ENCODE measurements around the gene KDM4D. TPM values are rescaled to one million over a fixed set of nuclear protein-coding genes. Genes with fewer than 3 reads are reported as not detected.

The KDM4D gene
- total and polyA plus RNA-seq, 2 of the 8 experiments (the other 6 are each of a cell fraction or from before 2014, with no cell fraction given) = 1.5 to 4.5 TPM

DNA sequence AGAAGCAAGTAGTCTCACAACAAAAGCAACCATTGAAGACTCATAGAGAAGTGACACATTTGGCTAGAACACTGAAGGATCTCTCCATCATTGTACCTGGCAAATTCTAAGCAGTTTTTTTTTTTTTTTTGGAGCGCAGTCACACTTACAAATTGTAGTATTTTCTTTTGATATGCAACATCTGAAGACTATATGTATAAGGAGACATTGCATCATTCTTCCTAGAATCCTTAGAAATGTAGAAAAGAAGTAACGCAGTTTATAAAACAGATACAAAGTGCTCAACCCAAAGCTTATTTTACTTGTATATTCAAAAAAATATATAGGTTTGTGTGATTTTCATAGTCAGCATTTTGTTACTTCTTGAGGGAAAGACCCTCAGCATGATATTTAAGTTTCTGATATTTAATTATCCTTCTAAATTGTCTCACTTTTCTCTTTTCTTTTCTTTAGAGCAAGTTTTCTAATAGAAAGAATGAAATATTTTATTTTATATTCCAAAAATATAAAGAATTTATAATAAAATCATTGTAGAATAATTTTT, 20.0 kb downstream of the KDM4D start:
- Histone ChIP-seq H4K20me1 (replicated peaks in 1 of 2; ENCODE audit: control insufficient read depth in 1 of 2, insufficient read depth in 2 of 2, low read length in 2 of 2) (no peaks in the 10 kb centered on the region), H3K4me2 (ENCODE audit: insufficient read depth in 1 of 2, low read depth in 2 of 2, low read length in 2 of 2) (no peak overlapping the region), H2AFZ (ENCODE audit: low read length) (no peak overlapping the region), H3K4ac (replicated peaks; ENCODE audit: insufficient read length, low read depth, low read length) (no peak overlapping the region), H3K27me3 (replicated peaks in 1 of 4; ENCODE audit: control insufficient read depth in 3 of 4, extremely low read depth in 1 of 4, insufficient read depth in 3 of 4, low read length in 3 of 4) (no peaks in the 10 kb centered on the region; a peak in 1 of 7 replicates), H2BK12ac (ENCODE audit: low read depth, low read length) (no peak overlapping the region), H3K4me3 (ENCODE audit: extremely low read depth in 1 of 4, insufficient read depth in 2 of 4, low read depth in 3 of 4, low read length in 4 of 4) (no peak overlapping the region), H3K23me2 (ENCODE audit: low read depth, low read length) (no peaks in the 10 kb centered on the region), H4K91ac (replicated peaks; ENCODE audit: insufficient read length, low read length) (no peak overlapping the region), H3K4me1 (replicated peaks in 1 of 4; ENCODE audit: control insufficient read depth in 3 of 4, insufficient read depth in 4 of 4, low read length in 3 of 4) (no peaks in the 10 kb centered on the region), H3K9me3 (ENCODE audit: insufficient read depth in 2 of 2, low read depth in 1 of 2, low read length in 1 of 2) (no peaks in the 10 kb centered on the region), H2AK5ac (ENCODE audit: low read depth, low read length) (no peak overlapping the region), H3K79me1 (ENCODE audit: low read depth, low read length) (no peaks in the 10 kb centered on the region), H4K8ac (ENCODE audit: extremely low read depth, insufficient read depth, low read length) (no peak overlapping the region), H3K18ac (ENCODE audit: extremely low read depth, low read length) (no peak overlapping the region), H2BK20ac (ENCODE audit: low read length) (no peak overlapping the region), H3K23ac (ENCODE audit: insufficient read length) (no peak overlapping the region), H3K9ac (replicated peaks in 1 of 4; ENCODE audit: extremely low read depth in 1 of 4, low read depth in 3 of 4, low read length in 3 of 4) (no peak overlapping the region), H3K79me2 (ENCODE audit: control insufficient read depth in 1 of 2, insufficient read depth in 2 of 2, low read length in 2 of 2) (no peaks in the 10 kb centered on the region), H3K56ac (replicated peaks; ENCODE audit: insufficient read length, low read depth, low read length) (no peak overlapping the region), H2BK120ac (replicated peaks; ENCODE audit: low read depth, low read length) (no peak overlapping the region), H3K14ac (ENCODE audit: insufficient read length) (no peak overlapping the region), H3K27ac (ENCODE audit: low read depth, low read length) (no peak overlapping the region), H3K36me3 (ENCODE audit: control insufficient read depth in 2 of 4, insufficient read depth in 4 of 4, low read length in 3 of 4) (no peaks in the 10 kb centered on the region), H4K5ac (ENCODE audit: insufficient read length, low read depth, low read length) (no peak overlapping the region), H2BK15ac (ENCODE audit: low read length) (no peak overlapping the region), H2BK5ac (ENCODE audit: low read depth, low read length) (no peak overlapping the region)
- DNase-seq (ENCODE audit: low read depth in 1 of 2, low spot score in 2 of 2) (no peak), FAIRE-seq (no peak)
- ChIA-PET CTCF (ENCODE audit: partially characterized antibody) (interaction anchor here (0.6 to 1.0 kb wide), 3 partner anchors 76 to 453 kb away, joined by 3 read pairs; no protein-coding TSS in a partner anchor), POLR2A (ENCODE audit: partially characterized antibody) (no interaction called here)
- TF ChIP-seq POLR2AphosphoS5 (IDR thresholded peaks at IDR 0.05; ENCODE audit: low read depth, low read length) (no peak), TAF7 (optimal IDR thresholded peaks at IDR 0.05; ENCODE audit: borderline replicate concordance, low read depth, low read length) (no peak), HDAC2 (IDR thresholded peaks at IDR 0.05; ENCODE audit: borderline replicate concordance in 1 of 2, low read depth in 2 of 2, low read length in 2 of 2) (no peak), GTF2F1 (IDR thresholded peaks at IDR 0.05; ENCODE audit: borderline replicate concordance, low read depth, low read length) (no peak), JUND (IDR thresholded peaks at IDR 0.05; ENCODE audit: low read length) (no peak), RBBP5 (IDR thresholded peaks at IDR 0.05; ENCODE audit: borderline replicate concordance, low read depth, low read length) (no peak), CTBP2 (IDR thresholded peaks at IDR 0.05; ENCODE audit: borderline replicate concordance, insufficient read depth, insufficient read length, low read length) (no peak), CHD2 (IDR thresholded peaks at IDR 0.05; ENCODE audit: low read length) (no peak), SIX5 (IDR thresholded peaks at IDR 0.05; ENCODE audit: low read depth, low read length) (no peak), SAP30 (IDR thresholded peaks at IDR 0.05; ENCODE audit: insufficient read depth, insufficient replicate concordance, low read length) (no peak), JUN (IDR thresholded peaks at IDR 0.05; ENCODE audit: low read depth, low read length) (no peak), RAD21 (IDR thresholded peaks at IDR 0.05 in 1 of 2, conservative IDR thresholded peaks at IDR 0.05 in 1 of 2; ENCODE audit: low read depth in 2 of 2, low read length in 2 of 2) (no peak)
- 94% methylated on average over 2 of the region's 2 CpGs; no CpG with 5 or more reads in 1 of the 2 experiments for WGBS, 2 experiments (ENCODE audit: extremely low coverage in 1 of 2, insufficient coverage in 1 of 2, insufficient read length in 1 of 2, insufficient replicate concordance in 2 of 2, low coverage in 1 of 2, low lambda C conversion rate in 2 of 2, missing lambda C conversion rate in 1 of 2)

Data from H1 (cell line).